DMS53 treated with DMSO at 0.1 percent for 48 hours (cell line): Measurements from ENCODE around the gene NTRK3.

Experiments used
- DNase-seq: peaks from one replicate; lab custom pipeline; 2025; ENCODE audit not compliant: unreplicated experiment; lab: John Stamatoyannopoulos, UW

Gene NTRK3

DNA sequence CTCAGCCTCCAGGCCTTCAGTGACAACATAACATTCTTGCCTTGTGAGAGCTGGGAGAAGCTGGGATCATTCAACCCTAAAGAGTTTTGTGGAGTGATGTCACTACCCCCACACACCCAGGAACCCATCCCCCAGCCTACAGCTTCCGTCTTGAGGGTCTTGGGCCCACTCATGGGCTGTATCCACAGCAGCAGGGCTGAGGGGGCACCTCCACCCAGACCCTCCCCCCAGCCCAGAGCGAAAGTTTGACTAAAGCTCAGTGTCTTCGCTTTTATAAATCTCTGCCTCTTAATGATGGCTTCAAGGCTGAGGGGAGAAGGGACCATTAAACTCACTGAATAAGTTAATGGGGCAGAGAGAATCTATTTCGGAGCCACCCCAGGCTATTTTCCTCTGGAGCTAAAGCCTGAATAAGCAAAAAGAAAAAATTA is 23.8 kb downstream of the NTRK3 start:
- DNase-seq: no peak

DNA sequence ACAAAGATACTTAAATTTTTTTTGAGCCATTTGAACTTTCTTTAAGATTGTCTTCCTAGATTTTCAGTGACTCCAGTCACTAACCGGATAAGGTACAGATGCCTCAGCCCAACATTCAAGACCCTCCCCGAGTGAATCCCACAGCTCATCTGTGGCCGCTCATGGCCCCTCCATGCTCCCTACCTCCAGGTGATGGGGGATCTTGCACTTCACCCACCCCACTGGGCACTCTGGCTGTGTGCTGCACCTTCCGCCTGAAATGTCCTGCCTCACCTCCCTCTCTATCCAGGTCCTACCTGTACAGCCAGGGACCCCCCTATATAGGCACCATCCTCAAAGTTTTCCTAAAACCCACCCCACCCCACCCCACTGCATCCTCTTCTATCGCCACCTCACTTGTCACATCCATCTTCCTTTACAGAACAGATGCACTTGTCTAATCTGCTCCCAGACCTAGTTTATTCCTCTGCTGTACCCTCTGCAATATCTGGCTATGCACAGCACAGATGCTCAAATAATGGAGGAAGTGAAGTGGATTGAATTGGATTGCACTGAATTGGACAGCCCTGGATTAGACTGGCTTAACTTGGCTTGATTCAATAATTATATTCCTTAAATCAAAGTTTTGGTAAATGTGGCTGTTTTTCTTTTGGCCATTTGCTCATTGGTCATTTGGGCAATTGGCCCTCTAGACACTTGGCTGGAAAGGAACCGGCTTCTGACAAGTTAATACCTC is 24.5 kb downstream of the NTRK3 start:
- no peak for DNase-seq

DNA sequence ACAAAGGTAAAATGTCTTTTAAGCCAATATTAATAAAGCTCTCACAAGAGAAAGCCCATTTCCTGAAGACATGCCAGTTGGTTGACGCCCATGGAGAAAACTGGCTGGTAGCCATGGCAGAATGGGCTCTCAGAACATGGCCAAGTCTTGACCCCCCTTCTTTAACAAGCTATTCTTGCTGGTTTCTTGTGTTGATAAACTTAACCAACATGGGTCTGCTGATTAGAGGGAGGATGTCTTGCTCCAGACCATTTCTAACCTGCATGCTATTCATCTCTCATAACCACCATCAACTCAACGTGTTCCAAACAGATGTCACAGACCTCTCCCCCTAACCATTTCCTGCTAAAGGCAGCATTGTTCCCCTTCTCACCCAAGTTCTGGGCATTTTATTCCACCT is 25.7 kb downstream of the NTRK3 start:
- no peak for DNase-seq

DNA sequence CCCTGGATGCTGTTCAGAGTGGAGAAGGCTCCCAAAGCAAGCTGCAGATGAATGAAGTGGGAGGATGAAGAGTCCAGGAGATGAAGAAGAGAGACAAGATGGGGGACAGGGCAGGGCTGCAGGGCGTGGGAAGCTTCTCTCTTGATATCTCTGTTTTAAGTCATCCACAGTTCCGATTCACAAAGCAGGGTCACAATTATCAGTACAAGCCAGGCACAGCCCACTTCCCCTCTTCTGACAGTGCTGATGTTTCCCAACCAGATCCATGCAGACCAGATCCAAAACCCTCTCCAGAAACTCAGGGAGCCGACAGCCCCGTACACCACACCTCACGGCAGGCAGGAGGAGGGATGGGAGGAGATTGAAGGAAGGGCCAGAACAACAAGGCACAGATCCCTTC is 31.1 kb downstream of the NTRK3 start:
- DNase-seq: no peak

DNA sequence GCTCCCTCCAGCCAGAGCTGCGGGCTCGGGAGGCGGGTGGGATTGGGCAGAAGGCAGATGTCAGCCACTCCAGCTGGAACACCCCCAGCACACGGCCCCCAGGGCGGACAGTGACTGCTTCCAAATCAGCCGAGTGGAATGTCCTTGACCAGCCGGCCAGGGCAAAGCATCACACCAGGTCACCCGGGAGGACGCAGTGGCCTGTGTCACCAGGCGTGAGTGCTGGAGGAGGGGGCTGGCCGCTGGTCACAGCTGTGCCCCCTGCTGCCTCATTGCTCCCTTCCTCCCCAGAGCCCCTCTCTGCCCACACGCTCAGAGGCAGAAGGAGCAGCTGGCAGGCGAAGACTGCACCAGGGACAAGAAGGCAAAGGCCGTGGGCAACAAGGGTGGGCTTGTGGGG is 33.5 kb downstream of the NTRK3 start:
- no peak for DNase-seq

DNA sequence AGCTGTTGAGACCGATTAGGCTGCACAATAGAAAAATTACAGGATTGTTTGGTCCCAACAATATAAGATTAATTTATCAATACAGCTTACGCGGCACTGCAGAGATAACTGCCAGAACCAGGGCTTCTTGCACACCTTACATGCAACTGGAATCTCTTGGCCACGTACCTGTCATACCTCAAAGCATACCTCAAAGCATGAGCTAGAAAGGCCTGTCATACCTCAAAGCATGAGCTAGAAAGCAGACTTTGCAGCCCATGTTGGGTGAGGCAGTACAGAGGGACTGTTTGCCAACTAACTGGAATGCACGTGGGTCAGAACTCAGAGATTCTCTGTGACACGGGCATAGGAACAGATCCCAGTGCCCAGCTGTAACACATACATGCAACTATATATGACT is 34.7 kb downstream of the NTRK3 start:
- no peak for DNase-seq

DNA sequence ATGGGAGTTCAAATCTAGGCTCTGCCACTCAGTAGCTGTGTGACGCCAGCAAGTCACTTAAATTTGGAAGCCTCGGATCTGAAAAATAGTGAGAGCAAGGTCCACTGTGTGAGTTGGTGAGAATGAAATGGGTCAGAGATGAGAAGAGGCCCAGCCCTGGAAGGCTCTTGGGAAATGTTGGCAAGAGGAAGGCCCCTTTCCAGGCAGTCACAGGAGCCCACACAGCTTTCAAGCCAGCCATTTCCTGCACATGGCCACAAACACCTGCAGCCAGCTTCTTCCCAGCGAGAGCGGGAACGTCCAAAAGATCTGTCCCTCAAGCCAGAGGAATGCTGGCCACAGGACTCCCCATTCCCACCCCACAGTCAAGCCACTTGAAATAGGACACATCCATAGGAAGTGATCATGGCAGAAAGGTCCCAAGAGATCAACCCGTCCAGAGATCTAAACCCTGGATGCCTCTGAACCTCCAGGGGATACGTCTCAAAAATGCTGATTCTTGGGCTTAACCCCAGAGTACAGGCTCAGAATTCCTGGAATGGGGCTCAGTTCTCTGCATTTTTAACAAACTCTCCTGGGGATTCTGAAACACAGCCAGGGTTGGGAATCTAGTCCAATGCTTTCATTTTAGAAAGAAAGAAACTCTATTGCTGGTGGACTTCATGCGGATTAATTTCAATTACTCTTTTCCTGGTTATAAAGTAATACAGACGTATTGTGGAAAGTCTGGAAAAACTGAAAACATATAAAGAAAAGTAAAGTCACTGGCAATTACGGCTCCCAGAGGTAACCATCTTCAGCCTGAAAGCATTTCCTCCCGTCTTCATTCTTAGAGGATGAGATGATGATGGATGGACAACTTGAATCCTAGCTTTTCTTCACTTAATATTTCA is 35.9 kb downstream of the NTRK3 start:
- no peak for DNase-seq

DNA sequence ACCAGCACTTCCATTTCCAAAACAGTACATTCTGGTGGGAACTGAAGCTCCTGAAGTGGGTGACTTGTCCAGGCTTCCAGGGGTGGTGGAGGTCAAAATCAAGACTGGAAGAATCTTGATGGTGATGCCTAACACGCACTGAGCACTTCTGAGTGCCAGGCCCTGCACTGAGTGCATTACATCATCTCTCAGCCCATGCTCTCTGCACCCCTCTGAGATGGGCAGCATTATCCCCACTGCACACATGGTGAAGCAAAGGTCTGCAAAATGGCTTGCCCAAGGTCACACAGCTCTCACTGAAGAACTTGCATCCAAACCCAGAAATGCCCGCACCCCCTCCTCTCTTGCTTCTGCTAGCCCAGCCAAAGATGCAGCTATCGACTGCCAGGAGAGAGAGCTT is 36.9 kb downstream of the NTRK3 start:
- no peak for DNase-seq

DNA sequence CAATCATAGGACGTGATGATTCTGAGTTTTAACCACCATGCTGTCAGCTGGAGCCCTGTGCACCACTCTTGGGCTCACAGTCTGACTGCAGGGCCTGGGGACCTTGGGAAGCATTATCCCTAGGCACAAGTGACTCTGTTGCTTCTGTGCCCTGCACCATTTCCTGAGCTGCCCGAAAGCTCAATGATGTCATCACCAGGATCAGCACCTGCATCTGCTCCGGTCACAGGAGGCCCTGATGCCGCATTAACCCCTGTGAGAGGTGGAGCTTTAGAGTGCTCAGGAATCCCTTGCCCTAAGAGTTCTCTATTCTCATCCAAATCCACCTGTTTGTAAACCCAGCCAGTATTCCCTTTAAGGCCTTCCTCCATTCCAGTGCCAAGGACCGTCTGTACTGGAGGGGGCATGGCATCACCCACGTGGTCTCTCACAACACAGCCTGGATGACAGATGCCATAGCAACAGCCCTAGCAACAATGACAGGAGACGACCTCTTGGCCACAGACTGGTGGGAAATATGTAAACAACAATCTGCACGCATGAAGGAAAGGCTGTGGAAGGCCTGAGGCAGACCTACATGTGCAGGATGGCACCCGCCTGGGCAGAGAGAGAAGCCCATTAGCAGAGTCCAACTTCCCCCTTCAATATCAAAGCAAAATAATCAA is 37.9 kb downstream of the NTRK3 start:
- DNase-seq: no peak

DNA sequence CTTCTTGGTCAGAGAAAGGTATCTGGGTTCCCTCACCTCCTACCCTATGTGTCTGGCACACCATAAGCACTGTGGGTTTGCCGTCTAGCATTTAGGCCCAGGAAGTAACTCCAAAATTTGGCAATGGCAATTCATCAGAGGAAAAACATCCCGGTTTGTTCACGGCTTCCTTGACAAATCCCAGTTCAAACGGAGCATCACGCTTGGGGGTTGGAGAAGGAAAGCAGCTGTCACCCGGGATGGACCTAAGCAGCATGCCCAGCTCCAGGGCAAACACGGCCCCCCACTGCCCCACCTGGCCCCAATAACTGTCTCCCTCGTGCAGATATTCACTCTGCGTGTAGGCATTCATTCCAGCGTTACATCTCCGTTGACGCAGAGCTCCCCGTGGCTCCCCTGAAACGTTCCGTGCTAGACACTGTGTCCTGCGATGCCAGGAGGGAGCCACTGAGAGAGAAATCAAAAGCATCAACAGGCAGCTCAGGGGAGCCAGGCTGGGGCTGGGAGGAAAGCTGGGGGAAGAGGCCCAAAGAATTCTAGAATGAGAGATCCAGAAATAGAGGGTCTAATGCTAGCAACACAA is 41.4 kb downstream of the NTRK3 start:
- no peak for DNase-seq

DNA sequence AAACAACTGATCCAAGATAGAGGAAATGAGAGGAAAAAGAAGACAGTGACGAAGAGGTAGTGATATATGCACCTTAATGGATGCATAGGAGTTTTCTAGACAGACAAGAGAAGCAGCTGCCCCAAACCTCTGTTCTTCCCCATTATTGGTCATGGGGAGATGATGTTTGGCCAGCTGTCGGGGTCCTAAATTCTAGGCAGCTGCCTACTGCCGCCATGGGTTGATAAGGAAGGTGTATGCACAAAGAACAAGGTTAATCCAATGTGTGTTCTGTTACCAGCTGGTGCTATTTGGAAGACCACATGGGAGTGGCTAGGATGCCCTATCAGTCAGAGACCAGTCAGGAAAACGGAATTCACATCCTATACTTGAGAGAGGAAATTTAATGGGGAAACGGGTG is 47.4 kb downstream of the NTRK3 start:
- no peak for DNase-seq

DNA sequence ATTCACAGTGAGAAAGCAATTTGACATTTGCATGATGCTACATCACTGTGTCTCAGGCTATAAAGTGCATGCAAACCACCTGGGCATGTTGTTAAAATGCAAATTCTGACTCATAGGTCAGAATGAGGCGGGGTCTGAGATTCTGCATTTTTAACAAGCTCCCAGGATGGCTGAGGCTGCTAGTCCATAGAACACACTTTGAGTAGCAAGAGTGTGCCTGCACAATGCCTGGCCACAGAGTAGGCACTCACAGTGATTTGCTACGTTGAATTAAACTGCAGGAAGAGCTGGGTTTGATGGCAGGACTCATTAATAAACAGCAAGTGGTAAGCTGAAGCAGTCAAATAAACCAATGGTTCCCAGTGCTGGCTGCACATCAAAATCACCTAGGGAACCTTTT is 48.1 kb downstream of the NTRK3 start:
- DNase-seq: no peak

DNA sequence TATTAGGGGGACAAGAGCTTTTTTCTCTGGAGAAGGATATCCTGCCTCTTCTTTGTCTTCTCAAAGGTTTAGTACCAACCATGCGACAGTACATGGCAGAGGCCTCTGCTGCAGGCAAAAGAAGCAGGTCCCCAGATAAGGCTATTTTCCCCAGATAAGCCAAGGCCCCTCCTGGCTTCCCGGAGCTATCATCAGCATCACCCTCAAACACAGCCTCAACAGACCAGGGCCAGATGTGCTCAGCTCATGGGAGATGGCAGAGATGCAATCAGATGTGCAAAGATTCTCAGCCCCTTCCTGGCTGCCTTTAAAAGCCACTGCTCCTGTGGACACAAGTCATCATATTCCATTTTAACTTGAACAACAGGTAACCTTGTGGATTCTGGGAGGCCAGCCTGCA is 49.0 kb downstream of the NTRK3 start:
- no peak for DNase-seq

DNA sequence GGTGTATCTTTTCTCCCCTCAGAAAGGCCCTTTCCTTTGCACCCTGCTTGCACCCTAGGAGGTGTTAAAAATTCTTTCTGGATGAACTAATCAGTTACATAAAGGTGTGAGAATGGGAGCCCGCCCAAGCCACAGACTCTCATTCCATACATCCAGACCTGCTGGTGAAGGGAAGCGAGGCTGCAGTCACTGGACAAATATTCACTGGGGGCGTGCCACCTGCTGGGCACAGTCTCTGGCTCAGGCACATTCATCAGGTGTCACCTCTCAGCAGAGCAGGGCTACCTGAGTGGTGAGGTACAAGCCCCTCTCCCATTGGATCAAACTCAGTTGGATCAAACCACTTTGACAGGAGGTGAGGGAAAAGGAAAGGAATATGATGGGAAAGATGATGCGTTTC is 52.0 kb downstream of the NTRK3 start:
- DNase-seq: no peak

DNA sequence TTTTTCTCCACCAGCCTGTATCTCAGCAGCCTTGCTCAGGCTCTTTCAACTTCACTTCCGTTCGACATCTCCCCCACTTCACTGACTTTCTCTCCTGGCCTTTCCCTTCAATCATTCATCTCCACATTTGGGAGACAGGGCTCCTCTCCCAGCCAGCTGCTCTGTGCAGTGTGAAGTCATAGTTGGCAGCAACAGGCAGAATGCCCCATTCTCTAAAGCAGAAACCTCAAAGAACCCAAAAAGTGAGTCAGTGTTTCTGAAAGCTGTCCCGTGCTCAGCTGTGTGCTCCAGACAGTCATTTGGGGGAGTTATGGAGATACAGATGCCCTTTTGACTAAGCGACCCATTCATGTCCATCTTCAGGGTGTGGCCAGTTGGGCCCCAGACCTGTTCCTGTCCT is 54.3 kb downstream of the NTRK3 start:
- DNase-seq: no peak

DNA sequence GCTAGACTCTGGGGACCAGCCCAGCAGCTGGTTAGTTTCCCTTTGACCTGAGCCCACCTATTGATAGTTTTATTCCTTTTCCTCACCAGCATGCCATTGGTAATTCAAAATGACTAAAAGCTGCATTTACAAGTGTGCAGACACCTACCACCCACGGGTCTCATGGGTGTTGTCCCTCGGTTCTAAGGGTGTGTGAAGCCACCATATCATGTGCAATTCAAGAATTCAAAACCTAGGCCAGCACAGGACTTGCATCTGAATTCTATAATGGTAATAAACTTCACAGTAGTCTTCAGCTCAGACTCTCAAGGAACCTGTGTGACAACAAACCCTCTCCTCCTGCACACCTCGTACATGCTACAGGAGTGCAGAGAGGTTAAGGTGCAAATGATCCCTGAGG is 55.3 kb downstream of the NTRK3 start:
- no peak for DNase-seq

DNA sequence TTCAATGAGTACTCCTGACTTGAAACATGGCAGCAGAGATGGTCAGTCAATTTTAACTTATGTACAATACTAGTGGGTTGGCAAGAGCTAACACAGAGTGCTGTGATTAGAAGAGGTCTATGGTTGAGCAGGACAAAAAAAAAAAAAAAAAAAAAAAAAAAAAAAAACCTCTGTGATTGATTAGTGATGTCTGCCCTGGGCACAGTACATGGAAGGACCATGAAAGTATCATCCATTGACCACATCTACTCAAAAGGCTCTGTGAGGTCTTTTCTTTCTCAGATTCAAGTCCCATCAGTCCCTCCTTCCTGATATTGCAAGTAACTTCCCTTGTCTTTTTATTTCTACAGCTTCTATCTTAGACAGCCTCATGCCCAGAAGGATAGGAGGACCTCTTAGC is 59.6 kb downstream of the NTRK3 start:
- DNase-seq: no peak

DNA sequence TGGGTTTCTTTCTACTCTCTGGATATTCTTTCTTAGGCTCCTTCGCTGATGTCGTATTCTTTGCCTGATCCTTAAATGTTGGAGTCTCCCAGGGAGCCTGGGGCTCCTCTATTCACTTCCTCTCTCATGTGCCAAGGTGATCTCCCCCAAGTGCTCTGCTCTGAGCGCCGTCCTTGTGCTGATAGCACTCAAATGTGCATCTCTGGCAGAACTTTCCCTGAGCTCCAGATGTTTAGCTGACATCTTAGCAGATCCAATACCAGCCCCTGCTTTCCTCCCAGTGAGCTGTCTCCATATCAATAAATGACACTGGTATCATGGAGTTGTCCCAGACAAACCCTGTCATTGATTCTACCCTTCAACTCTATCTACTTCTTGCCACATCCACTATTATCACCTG is 62.4 kb downstream of the NTRK3 start:
- DNase-seq: no peak

DNA sequence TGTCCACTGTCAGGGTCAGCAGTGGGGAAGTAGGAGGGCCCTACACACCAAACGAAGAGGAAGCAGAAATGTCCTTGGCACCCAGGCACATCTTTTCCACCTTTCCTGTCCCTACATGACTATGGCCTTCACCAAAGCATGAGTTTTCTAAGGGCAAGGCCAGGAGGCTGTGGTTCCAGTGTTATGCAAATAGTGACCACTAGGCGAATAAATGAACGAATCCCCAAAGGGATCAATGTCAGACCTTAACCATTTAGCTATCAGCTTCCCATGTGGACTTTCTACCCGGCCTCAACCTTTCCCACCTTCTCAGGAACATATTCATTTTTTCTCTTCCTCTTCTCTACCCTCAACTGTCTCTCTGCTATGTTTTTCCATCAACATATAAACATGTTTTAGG is 63.1 kb downstream of the NTRK3 start:
- no peak for DNase-seq

DNA sequence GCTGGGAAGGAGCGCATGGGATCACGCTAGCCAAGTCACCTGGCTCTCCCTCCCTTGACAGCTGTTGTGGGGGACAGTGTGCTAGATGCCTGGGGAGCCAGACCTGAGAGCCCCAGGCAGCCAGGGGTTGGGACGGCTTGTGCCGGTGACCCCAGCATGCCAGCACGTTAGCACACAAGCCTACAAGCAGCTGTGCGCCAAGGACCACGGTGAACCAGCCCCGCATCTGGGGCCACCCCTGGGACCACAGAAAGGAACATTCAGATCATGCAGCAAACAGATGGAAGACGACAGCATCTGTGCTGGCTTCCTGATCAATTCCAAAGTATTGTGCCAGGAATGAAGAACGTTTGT is 64.8 kb downstream of the NTRK3 start:
- DNase-seq: no peak

DNA sequence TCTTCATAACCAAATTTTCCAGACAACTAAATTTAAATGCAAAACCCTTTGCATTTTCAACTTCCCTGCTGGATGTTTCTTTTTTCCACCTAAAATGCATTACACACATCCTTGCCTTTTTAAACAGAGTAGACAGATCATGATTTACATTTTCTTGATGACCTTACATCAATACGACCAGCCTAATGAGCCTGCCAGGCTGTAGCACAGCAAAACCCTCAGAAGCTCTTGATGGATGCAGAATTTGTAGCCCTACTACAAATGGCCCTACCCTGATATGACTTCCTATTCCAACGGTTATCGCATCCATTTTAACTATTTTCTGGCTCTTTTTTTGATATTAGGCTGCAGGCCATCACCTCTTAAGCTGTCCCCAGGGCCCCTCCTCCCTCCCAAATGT is 66.3 kb downstream of the NTRK3 start:
- no peak for DNase-seq

DNA sequence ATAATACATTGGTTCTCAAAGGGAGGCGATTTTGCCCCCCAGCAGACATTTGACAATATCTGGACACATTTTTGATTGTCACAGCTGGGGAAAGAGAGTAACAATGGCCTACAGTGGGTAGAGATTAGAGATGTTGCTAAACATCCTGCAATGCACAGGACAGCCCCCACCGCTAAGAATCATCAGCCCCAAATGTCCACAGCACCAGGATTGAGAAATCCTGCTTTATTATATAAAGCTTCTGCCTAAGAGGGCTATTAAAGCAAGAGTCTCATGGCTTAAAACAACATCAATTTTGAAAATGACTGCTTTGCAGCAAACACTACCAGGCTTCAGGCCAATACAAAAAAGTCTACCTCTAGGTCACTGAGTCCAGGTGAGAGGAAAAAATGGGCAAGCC is 68.2 kb downstream of the NTRK3 start:
- DNase-seq: no peak
